K562 (cell line): ENCODE results near the gene C10orf90. TPM values are rescaled to one million over a fixed set of nuclear protein-coding genes. Genes with fewer than 3 reads are reported as not detected.

Experiments
- BRD4 ChIP-seq: fragments of 200-600 bp; sonication (generic); IDR thresholded peaks from 2 replicates; pipeline ENCODE4 v1.6.1; 2017; ENCODE audit warnings: inconsistent platforms
- EZH2 ChIP-seq: IDR thresholded peaks from 2 replicates; pipeline ENCODE4 v1.6.1; 2012; ENCODE audit warnings: low read depth, mild to moderate bottlenecking, inconsistent platforms, low read length, borderline replicate concordance
- HNRNPK ChIP-seq: fragments of 200-400 bp; formaldehyde crosslinking; IDR thresholded peaks from one replicate; pipeline ENCODE4 v1.6.1; 2018; ENCODE audit warnings: mild to moderate bottlenecking, low read depth, low read length; ENCODE audit not compliant: poor library complexity, severe bottlenecking
- MEIS2 ChIP-seq: fragments of 450-650 bp; IDR thresholded peaks from 2 replicates; pipeline ENCODE4 v1.6.1; 2014; ENCODE audit warnings: mild to moderate bottlenecking; ENCODE audit not compliant: partially characterized antibody
- MYC ChIP-seq, 2 experiments: fragments of 250-450 bp in 1 of 2; sonication (Bioruptor Pico) in 1 of 2; IDR thresholded peaks; 2 replicates each; pipeline versions ENCODE4 v1.5.1 to v1.6.1; 2012 to 2021; ENCODE audit warnings: low read depth in 2 of 2, borderline replicate concordance in 1 of 2, improper control_type of control experiment in 1 of 2, low read length in 1 of 2, mild to moderate bottlenecking in 1 of 2, moderate library complexity in 1 of 2
- SAFB ChIP-seq: fragments of 200-400 bp; formaldehyde crosslinking; IDR thresholded peaks from 2 replicates; pipeline ENCODE4 v1.6.1; 2017; ENCODE audit warnings: low read depth, low read length, borderline replicate concordance
- ZNF830 ChIP-seq: fragments of 250-450 bp; sonication (Bioruptor Pico); IDR thresholded peaks from 2 replicates; pipeline ENCODE4 v1.5.0; 2021; ENCODE audit warnings: mild to moderate bottlenecking
- polyA plus RNA-seq, 8 experiments: library from polyadenylated mRNA; depleted of rRNA in 4 of 8; stranded (reverse) in 5 of 8; unstranded in 3 of 8; fragments of >200 nt; fragmentation: Nextera tagmentation in 2 of 8; fragmentation: Illumina TruSeq in 1 of 8; extraction: Ambion mirVana in 2 of 8; extraction: Trizol in 1 of 8; gene quantifications; 2 replicates each; pipeline versions ENCODE4 v1.2.1 to v1.2.3, GENCODE V29; 2011 to 2014; ENCODE audit warnings: inconsistent platforms in 1 of 8, missing spikeins in 1 of 8
- total RNA-seq, 7 experiments: library from RNA; depleted of rRNA in 6 of 7; stranded (reverse); fragments of >200 nt in 6 of 7; fragmentation: Illumina TruSeq in 2 of 7; extraction: Trizol in 2 of 7; gene quantifications; 2 replicates each; pipeline versions ENCODE4 v1.2.1 to v1.2.3, GENCODE V29; 2011 to 2021; ENCODE audit warnings: low replicate concordance in 1 of 7
- TF ChIP-seq, protein P1 (sequence below), 2 experiments: fragments of 450-650 bp; IDR thresholded peaks; 2 replicates each; pipeline ENCODE4 v1.6.1; 2018; ENCODE audit warnings: mild to moderate bottlenecking in 2 of 2, low read depth in 1 of 2; ENCODE audit not compliant: partially characterized antibody in 2 of 2
- TF ChIP-seq, protein P2 (sequence below): conservative IDR thresholded peaks from 2 replicates; pipeline ENCODE4 v1.6.1; 2011; ENCODE audit warnings: low read depth, mild to moderate bottlenecking, low read length; ENCODE audit not compliant: control insufficient read depth

Gene C10orf90
- total and polyA plus RNA-seq, 9 of the 15 experiments (the other 6 are each of a cell fraction or from before 2014, with no cell fraction given): not detected

DNA sequence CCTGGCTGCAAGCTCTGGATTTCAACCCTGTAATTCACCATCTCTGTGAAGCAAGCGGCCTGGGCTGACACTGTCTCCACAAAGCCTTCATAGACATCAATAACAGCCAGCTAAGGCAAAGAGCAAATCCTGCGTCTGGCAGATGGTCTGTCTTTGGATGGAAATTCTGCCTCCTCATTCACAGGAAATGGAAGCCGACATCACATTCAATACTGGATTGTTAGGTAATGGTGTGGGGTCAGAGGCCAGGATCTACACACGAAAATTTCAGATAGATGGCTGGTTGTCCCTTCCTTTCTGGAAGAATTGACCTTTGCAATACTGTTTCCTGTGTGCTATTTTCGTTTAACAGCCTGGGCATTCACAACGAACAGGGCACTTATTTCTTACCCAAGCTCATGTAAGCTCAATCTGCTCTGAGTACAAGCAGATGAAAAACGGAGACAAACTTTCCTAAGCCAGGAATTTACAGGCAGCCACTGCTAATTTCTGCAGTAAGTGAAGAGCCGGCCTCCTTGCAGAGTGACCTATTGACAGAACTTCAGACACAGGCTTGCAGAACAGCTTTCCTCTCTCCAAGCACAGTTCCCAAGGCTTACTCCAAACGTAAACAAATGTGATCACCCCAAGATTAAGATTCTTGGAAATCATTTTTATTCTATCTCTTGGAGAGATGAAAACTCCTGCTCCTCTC lies 279.2 kb downstream of the C10orf90 start (continued):
- TF ChIP-seq, protein P1, sequence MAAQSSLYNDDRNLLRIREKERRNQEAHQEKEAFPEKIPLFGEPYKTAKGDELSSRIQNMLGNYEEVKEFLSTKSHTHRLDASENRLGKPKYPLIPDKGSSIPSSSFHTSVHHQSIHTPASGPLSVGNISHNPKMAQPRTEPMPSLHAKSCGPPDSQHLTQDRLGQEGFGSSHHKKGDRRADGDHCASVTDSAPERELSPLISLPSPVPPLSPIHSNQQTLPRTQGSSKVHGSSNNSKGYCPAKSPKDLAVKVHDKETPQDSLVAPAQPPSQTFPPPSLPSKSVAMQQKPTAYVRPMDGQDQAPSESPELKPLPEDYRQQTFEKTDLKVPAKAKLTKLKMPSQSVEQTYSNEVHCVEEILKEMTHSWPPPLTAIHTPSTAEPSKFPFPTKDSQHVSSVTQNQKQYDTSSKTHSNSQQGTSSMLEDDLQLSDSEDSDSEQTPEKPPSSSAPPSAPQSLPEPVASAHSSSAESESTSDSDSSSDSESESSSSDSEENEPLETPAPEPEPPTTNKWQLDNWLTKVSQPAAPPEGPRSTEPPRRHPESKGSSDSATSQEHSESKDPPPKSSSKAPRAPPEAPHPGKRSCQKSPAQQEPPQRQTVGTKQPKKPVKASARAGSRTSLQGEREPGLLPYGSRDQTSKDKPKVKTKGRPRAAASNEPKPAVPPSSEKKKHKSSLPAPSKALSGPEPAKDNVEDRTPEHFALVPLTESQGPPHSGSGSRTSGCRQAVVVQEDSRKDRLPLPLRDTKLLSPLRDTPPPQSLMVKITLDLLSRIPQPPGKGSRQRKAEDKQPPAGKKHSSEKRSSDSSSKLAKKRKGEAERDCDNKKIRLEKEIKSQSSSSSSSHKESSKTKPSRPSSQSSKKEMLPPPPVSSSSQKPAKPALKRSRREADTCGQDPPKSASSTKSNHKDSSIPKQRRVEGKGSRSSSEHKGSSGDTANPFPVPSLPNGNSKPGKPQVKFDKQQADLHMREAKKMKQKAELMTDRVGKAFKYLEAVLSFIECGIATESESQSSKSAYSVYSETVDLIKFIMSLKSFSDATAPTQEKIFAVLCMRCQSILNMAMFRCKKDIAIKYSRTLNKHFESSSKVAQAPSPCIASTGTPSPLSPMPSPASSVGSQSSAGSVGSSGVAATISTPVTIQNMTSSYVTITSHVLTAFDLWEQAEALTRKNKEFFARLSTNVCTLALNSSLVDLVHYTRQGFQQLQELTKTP (IDR thresholded peaks at IDR 0.05; ENCODE audit: low read depth in 1 of 2, partially characterized antibody in 2 of 2): no peak
- TF ChIP-seq SAFB (no peak), MEIS2 (no peak), ZNF830 (CRISPR knock-in tag) (no peak), HNRNPK (no peak), EZH2 (no peak), BRD4 (no peak), MYC (IDR thresholded peaks at IDR 0.05; ENCODE audit: low read depth, low read length) (no peak), MYC (CRISPR knock-in tag; IDR thresholded peaks at IDR 0.05; ENCODE audit: borderline replicate concordance, low read depth) (no peak)
- TF ChIP-seq, protein P2, sequence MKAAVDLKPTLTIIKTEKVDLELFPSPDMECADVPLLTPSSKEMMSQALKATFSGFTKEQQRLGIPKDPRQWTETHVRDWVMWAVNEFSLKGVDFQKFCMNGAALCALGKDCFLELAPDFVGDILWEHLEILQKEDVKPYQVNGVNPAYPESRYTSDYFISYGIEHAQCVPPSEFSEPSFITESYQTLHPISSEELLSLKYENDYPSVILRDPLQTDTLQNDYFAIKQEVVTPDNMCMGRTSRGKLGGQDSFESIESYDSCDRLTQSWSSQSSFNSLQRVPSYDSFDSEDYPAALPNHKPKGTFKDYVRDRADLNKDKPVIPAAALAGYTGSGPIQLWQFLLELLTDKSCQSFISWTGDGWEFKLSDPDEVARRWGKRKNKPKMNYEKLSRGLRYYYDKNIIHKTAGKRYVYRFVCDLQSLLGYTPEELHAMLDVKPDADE: no peak
